K562 (cell line): ENCODE measurements around the gene FAM219A. TPM values are rescaled to one million over a fixed set of nuclear protein-coding genes. Genes with fewer than 3 reads are reported as not detected.
A peak's percentile ranks its signal among the peaks of the same experiment; 100 is the strongest.

Experiments
- ATAC-seq: fragments of 200-7000 bp; cut with Tn5 transposase; 3 replicates; pipeline ENCODE4 v1.9.1; 2020; ENCODE audit warnings: moderate library complexity
- BruUV-seq: library from RNA; stranded (reverse); fragments of 400-500 nt; replicated peaks from 2 replicates; lab custom pipeline; 2021; lab: Mats Ljungman, UMichigan
- CTCF ChIA-PET: fragments of 300-600 bp; formaldehyde crosslinking; extraction: SDS; loops from one replicate; lab custom pipeline; 2021; ENCODE audit warnings: low intra/inter-chr PET ratio; lab: Yijun Ruan, JAX
- POLR2A ChIA-PET: fragments of 300-600, 350-650 bp; sonication (Branson Sonifier 250); formaldehyde crosslinking; extraction: SDS; loops from one replicate; lab custom pipeline; 2021; ENCODE audit warnings: antibody characterized with exemption, inconsistent platforms; lab: Yijun Ruan, JAX
- DNase-seq, 4 experiments: peaks; one replicate each; pipeline versions ENCODE4 v3.0.0 to v3.0.0-alpha.2; 2011 to 2018; ENCODE audit warnings: low spot score in 3 of 4, mixed read lengths in 3 of 4; ENCODE audit errors: extremely low read depth in 1 of 4
- FAIRE-seq: peaks from 2 replicates; lab custom pipeline; 2011; peaks lifted over from hg19 to GRCh38; lab: Jason Lieb, UNC
- H2AFZ ChIP-seq: 2 replicates; pipeline ENCODE4 v1.6.0; 2011; ENCODE audit warnings: low read depth, low read length, control low read depth, inconsistent platforms
- H3K27ac ChIP-seq: fragments of 200-600 bp; 3 replicates; pipeline ENCODE4 v1.8.0; 2011; ENCODE audit warnings: low read depth, mild to moderate bottlenecking, control low read depth, inconsistent platforms, low read length, moderate library complexity, mixed read lengths; ENCODE audit errors: extremely low read depth
- H3K27me3 ChIP-seq, 2 experiments: fragments of 300-600 bp in 1 of 2; 2 replicates in 1 of 2; 3 replicates in 1 of 2; pipeline versions ENCODE4 v1.6.0 to v1.8.0; 2011; ENCODE audit warnings: inconsistent platforms in 2 of 2, low read length in 2 of 2, mild to moderate bottlenecking in 1 of 2, mixed read lengths in 1 of 2, moderate library complexity in 1 of 2; ENCODE audit not compliant: control insufficient read depth in 2 of 2, insufficient read depth in 2 of 2
- H3K36me3 ChIP-seq: fragments of 300-600 bp; 3 replicates; pipeline ENCODE4 v1.8.0; 2011; ENCODE audit warnings: mild to moderate bottlenecking, low read length, inconsistent platforms; ENCODE audit not compliant: control insufficient read depth, insufficient read depth
- H3K4me1 ChIP-seq, 2 experiments: fragments of 200-600 bp in 1 of 2; replicated peaks in 1 of 2; 2 replicates in 1 of 2; 3 replicates in 1 of 2; pipeline versions ENCODE4 v1.5.1 to v1.8.0; 2011; ENCODE audit warnings: inconsistent platforms in 2 of 2, low read length in 2 of 2, mild to moderate bottlenecking in 1 of 2, mixed read lengths in 1 of 2, moderate library complexity in 1 of 2; ENCODE audit not compliant: control insufficient read depth in 2 of 2, insufficient read depth in 2 of 2
- H3K4me2 ChIP-seq: 2 replicates; pipeline ENCODE4 v1.6.1; 2011; ENCODE audit warnings: low read length, control low read depth, inconsistent platforms, mixed read lengths; ENCODE audit not compliant: insufficient read depth
- H3K4me3 ChIP-seq: fragments of 200-600 bp; sonication (generic), shearing (Covaris generic); 2 replicates; pipeline ENCODE4 v1.5.1; 2016; ENCODE audit warnings: control low read depth, inconsistent platforms
- H3K79me2 ChIP-seq: fragments of 200-600 bp; 3 replicates; pipeline ENCODE4 v1.8.0; 2011; ENCODE audit warnings: low read length, inconsistent platforms; ENCODE audit not compliant: control insufficient read depth, insufficient read depth
- H3K9ac ChIP-seq, 2 experiments: 2 replicates each; pipeline versions ENCODE4 v1.6.0 to v1.6.1; 2011; ENCODE audit warnings: low read depth in 2 of 2, low read length in 2 of 2, control low read depth in 1 of 2, inconsistent platforms in 1 of 2, mild to moderate bottlenecking in 1 of 2, mixed read lengths in 1 of 2; ENCODE audit not compliant: insufficient read depth in 1 of 2
- H3K9me1 ChIP-seq: one replicate; pipeline ENCODE4 v1.6.0; 2011; ENCODE audit warnings: inconsistent platforms, mild to moderate bottlenecking, low read length, moderate library complexity; ENCODE audit not compliant: control insufficient read depth, insufficient read depth
- H3K9me3 ChIP-seq: replicated peaks from 2 replicates; pipeline ENCODE4 v1.5.1; 2011; ENCODE audit warnings: low read depth, low read length, inconsistent platforms; ENCODE audit not compliant: control insufficient read depth, insufficient read depth
- H4K20me1 ChIP-seq: replicated peaks from 2 replicates; pipeline ENCODE4 v1.6.1; 2011; ENCODE audit warnings: low read length, inconsistent platforms, mixed read lengths; ENCODE audit not compliant: control insufficient read depth, insufficient read depth
- LCOR ChIP-seq: sonication (generic); formaldehyde crosslinking; IDR thresholded peaks from 2 replicates; pipeline ENCODE4 v1.8.0; 2022; ENCODE audit warnings: mild to moderate bottlenecking, missing genetic modification reagents
- NCOA6 ChIP-seq: fragments of 450-650 bp; IDR thresholded peaks from 2 replicates; pipeline ENCODE4 v1.6.1; 2017; ENCODE audit warnings: mild to moderate bottlenecking
- NR1H2 ChIP-seq: sonication (generic); formaldehyde crosslinking; IDR thresholded peaks from 2 replicates; pipeline ENCODE4 v1.4.0; 2020; ENCODE audit warnings: mild to moderate bottlenecking, missing genetic modification reagents
- RAD21 ChIP-seq, 2 experiments: fragments of 250-450 bp in 1 of 2; fragments of 450-650 bp in 1 of 2; sonication (Bioruptor Pico) in 1 of 2; formaldehyde crosslinking in 1 of 2; IDR thresholded peaks in 1 of 2; conservative IDR thresholded peaks in 1 of 2; 2 replicates each; pipeline versions ENCODE4 v1.4.0 to v1.8.0; 2020 to 2022; ENCODE audit warnings: mild to moderate bottlenecking in 2 of 2, moderate library complexity in 1 of 2
- SRSF3 ChIP-seq: fragments of 200-400 bp; formaldehyde crosslinking; IDR thresholded peaks from 2 replicates; pipeline ENCODE4 v1.6.1; 2016; ENCODE audit warnings: mild to moderate bottlenecking, low read length, moderate library complexity; ENCODE audit not compliant: insufficient read depth
- WGBS: fragments of 100-300 bp; shearing (Covaris generic); methylation state at CpG from one replicate; pipeline ENCODE4 v1.1.6; 2016; ENCODE audit warnings: low coverage, mixed read lengths; ENCODE audit not compliant: insufficient coverage; ENCODE audit errors: missing lambda C conversion rate; 5-methylcytosine and 5-hydroxymethylcytosine counted together
- in situ Hi-C: fragments of 300-500 bp; cut with MboI; formaldehyde crosslinking; loops from 4 replicates; pipeline ENCODE4 v1.15.0; 2018; ENCODE audit warnings: inconsistent platforms, mixed read lengths
- intact Hi-C: fragments of 100-400 bp; cut with micrococcal nuclease; formaldehyde crosslinking; loops from 2 replicates; pipeline ENCODE4 v1.14.2; 2022
- polyA plus RNA-seq, 8 experiments: library from polyadenylated mRNA; depleted of rRNA in 4 of 8; stranded (reverse) in 5 of 8; unstranded in 3 of 8; fragments of >200 nt; fragmentation: Nextera tagmentation in 2 of 8; fragmentation: Illumina TruSeq in 1 of 8; extraction: Ambion mirVana in 2 of 8; extraction: Trizol in 1 of 8; gene quantifications; 2 replicates each; pipeline versions ENCODE4 v1.2.1 to v1.2.3, GENCODE V29; 2011 to 2014; ENCODE audit warnings: inconsistent platforms in 1 of 8, missing spikeins in 1 of 8
- total RNA-seq, 7 experiments: library from RNA; depleted of rRNA in 6 of 7; stranded (reverse); fragments of >200 nt in 6 of 7; fragmentation: Illumina TruSeq in 2 of 7; extraction: Trizol in 2 of 7; gene quantifications; 2 replicates each; pipeline versions ENCODE4 v1.2.1 to v1.2.3, GENCODE V29; 2011 to 2021; ENCODE audit warnings: low replicate concordance in 1 of 7
- TF ChIP-seq, protein P1 (sequence below), 2 experiments: fragments of 450-650 bp; formaldehyde crosslinking in 1 of 2; IDR thresholded peaks; 2 replicates each; pipeline versions ENCODE4 v1.4.0 to v1.6.1; 2014 to 2020; ENCODE audit warnings: mild to moderate bottlenecking in 2 of 2, borderline replicate concordance in 1 of 2, low read depth in 1 of 2
- TF ChIP-seq, protein P2 (sequence below): fragments of 450-650 bp; formaldehyde crosslinking; IDR thresholded peaks from 2 replicates; pipeline ENCODE4 v1.4.0; 2020; ENCODE audit warnings: mild to moderate bottlenecking, moderate library complexity

The FAM219A gene
- total and polyA plus RNA-seq, 9 of the 15 experiments (the other 6 are each of a cell fraction or from before 2014, with no cell fraction given): 0.63 to 8.6 (median 2.9) TPM

- Histone ChIP-seq H3K9ac (no peak overlapping the region), H3K9me1 (no peaks in the 10 kb centered on the region), H3K27ac (no peak overlapping the region), H3K4me2 (no peak overlapping the region), H3K4me1 (no peaks in the 10 kb centered on the region), H4K20me1 (no peaks in the 10 kb centered on the region), H3K4me3 (no peak overlapping the region), H2AFZ (no peak overlapping the region), H3K27me3 (no peaks in the 10 kb centered on the region), H3K36me3 (no peaks in the 10 kb centered on the region), H3K9me3 (no peaks in the 10 kb centered on the region), H3K79me2 (no peaks in the 10 kb centered on the region)
- in situ Hi-C loops: no loop called here
- 58% methylated on average over 10 of the region's 14 CpGs for WGBS
- peak; percentile 91 for FAIRE-seq
- POLR2A ChIA-PET: no interaction called here
- ATAC-seq: peak; percentile 90
- CTCF ChIA-PET: interaction anchor here (1.1 to 2.3 kb wide), 3 partner anchors 63 to 154 kb away, joined by 3 to 11 read pairs (median 7); no protein-coding TSS in a partner anchor
- BruUV-seq: no TSS peak
- intact Hi-C loops: loop anchor here (1.0 to 5.0 kb wide), 3 partner anchors 63 to 155 kb away; no protein-coding TSS in a partner anchor
- peak; percentile 26 to 76 (median 41) for DNase-seq
- TF ChIP-seq, protein P1, sequence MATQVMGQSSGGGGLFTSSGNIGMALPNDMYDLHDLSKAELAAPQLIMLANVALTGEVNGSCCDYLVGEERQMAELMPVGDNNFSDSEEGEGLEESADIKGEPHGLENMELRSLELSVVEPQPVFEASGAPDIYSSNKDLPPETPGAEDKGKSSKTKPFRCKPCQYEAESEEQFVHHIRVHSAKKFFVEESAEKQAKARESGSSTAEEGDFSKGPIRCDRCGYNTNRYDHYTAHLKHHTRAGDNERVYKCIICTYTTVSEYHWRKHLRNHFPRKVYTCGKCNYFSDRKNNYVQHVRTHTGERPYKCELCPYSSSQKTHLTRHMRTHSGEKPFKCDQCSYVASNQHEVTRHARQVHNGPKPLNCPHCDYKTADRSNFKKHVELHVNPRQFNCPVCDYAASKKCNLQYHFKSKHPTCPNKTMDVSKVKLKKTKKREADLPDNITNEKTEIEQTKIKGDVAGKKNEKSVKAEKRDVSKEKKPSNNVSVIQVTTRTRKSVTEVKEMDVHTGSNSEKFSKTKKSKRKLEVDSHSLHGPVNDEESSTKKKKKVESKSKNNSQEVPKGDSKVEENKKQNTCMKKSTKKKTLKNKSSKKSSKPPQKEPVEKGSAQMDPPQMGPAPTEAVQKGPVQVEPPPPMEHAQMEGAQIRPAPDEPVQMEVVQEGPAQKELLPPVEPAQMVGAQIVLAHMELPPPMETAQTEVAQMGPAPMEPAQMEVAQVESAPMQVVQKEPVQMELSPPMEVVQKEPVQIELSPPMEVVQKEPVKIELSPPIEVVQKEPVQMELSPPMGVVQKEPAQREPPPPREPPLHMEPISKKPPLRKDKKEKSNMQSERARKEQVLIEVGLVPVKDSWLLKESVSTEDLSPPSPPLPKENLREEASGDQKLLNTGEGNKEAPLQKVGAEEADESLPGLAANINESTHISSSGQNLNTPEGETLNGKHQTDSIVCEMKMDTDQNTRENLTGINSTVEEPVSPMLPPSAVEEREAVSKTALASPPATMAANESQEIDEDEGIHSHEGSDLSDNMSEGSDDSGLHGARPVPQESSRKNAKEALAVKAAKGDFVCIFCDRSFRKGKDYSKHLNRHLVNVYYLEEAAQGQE (IDR thresholded peaks at IDR 0.05; ENCODE audit: borderline replicate concordance): peak; percentile 78; the same call in 1 of the 2 replicates
- TF ChIP-seq, protein P1 (CRISPR knock-in tag; IDR thresholded peaks at IDR 0.05; ENCODE audit: low read depth): no peak
- TF ChIP-seq NR1H2 (CRISPR knock-in tag) (no peak), SRSF3 (no peak), RAD21 (CRISPR knock-in tag; conservative IDR thresholded peaks at IDR 0.05 in 1 of 2, IDR thresholded peaks at IDR 0.05 in 1 of 2) (peak; percentile 63 to 81), NCOA6 (no peak), LCOR (no peak)
- TF ChIP-seq, protein P2, sequence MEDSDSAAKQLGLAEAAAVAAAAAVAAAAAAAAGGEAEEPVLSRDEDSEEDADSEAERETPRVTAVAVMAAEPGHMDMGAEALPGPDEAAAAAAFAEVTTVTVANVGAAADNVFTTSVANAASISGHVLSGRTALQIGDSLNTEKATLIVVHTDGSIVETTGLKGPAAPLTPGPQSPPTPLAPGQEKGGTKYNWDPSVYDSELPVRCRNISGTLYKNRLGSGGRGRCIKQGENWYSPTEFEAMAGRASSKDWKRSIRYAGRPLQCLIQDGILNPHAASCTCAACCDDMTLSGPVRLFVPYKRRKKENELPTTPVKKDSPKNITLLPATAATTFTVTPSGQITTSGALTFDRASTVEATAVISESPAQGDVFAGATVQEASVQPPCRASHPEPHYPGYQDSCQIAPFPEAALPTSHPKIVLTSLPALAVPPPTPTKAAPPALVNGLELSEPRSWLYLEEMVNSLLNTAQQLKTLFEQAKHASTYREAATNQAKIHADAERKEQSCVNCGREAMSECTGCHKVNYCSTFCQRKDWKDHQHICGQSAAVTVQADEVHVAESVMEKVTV (CRISPR knock-in tag): 0 out of 2 replicates have a peak, but pooled peaks have one; percentile 23
Observed at GRCh38 chr9:34437006-34437925, 21.1 kb downstream of the FAM219A start.
